NCI-H1436 treated with DMSO at 0.1 percent for 48 hours (cell line): ENCODE measurements around the gene SLC2A5.
"Not testable (repeated sequence)": the region's sequence is repeated elsewhere in the genome, so short reads cannot be mapped to it uniquely, and the experiment has no call there.

Experiments
- DNase-seq: peaks from one replicate; lab custom pipeline; 2025; lab: John Stamatoyannopoulos, UW

The SLC2A5 gene

GRCh38 chr1:9005395-9005708, 64.1 kb downstream of the SLC2A5 start:
- DNase-seq: no peak

- no peak for DNase-seq
Measured at GRCh38 chr1:9004700-9005394, 64.6 kb downstream of the SLC2A5 start.

GRCh38 chr1:9004031-9004699, 65.3 kb downstream of the SLC2A5 start:
- DNase-seq: no peak

GRCh38 chr1:9002215-9002560, 67.2 kb downstream of the SLC2A5 start:
- not testable (repeated sequence) for DNase-seq

GRCh38 chr1:9001534-9002214, 67.8 kb downstream of the SLC2A5 start:
- not testable (repeated sequence) for DNase-seq

- not testable (repeated sequence) for DNase-seq
Measured at GRCh38 chr1:8993962-8994675, 75.3 kb downstream of the SLC2A5 start.

GRCh38 chr1:8992936-8993687, 76.3 kb downstream of the SLC2A5 start:
- DNase-seq: no peak

- DNase-seq: no peak
Measured at GRCh38 chr1:8989821-8990220, 79.6 kb downstream of the SLC2A5 start.

GRCh38 chr1:8989061-8989460, 80.4 kb downstream of the SLC2A5 start:
- DNase-seq: no peak

- DNase-seq: no peak
Measured at GRCh38 chr1:8988618-8988967, 80.8 kb downstream of the SLC2A5 start.

- no peak for DNase-seq
Measured at GRCh38 chr1:8987881-8988617, 81.4 kb downstream of the SLC2A5 start.

GRCh38 chr1:8986814-8987190, 82.6 kb downstream of the SLC2A5 start:
- no peak for DNase-seq

- no peak for DNase-seq
Measured at GRCh38 chr1:8985915-8986813, 83.3 kb downstream of the SLC2A5 start.
